Endothelial cell of umbilical vein (primary cell): ENCODE results near the gene UGT2B7. TPM values are rescaled to one million over a fixed set of nuclear protein-coding genes. Genes with fewer than 3 reads are reported as not detected.
A peak's percentile ranks its signal among the peaks of the same experiment; 100 is the strongest.

Experiments used
- Bru-seq: library from RNA; stranded (reverse); fragments of 400-500 nt; gene quantifications from one replicate; lab custom pipeline; 2021; lab: Mats Ljungman, UMichigan
- BruChase-seq, 2 experiments: library from RNA; stranded (reverse); fragments of 400-500 nt; gene quantifications; one replicate each; lab custom pipeline; 2021; lab: Mats Ljungman, UMichigan
- BruUV-seq: library from RNA; stranded (reverse); fragments of 400-500 nt; replicated peaks from 2 replicates; lab custom pipeline; 2021; lab: Mats Ljungman, UMichigan
- CTCF ChIA-PET: fragments of 300-600, 350-600 bp; sonication (Branson Sonifier 250); formaldehyde crosslinking; loops from one replicate; lab custom pipeline; 2021; ENCODE audit warnings: antibody characterized with exemption, inconsistent platforms; lab: Charles Lee
- POLR2A ChIA-PET: fragments of 300-600, 350-600 bp; sonication (Branson Sonifier 250); formaldehyde crosslinking; loops from one replicate; lab custom pipeline; 2021; ENCODE audit warnings: antibody characterized with exemption, inconsistent platforms; lab: Charles Lee
- DNase-seq: peaks from one replicate; pipeline ENCODE4 v3.0.0-alpha.2; 2011; ENCODE audit warnings: low read depth, low spot score
- FAIRE-seq: peaks from 2 replicates; lab custom pipeline; 2011; peaks lifted over from hg19 to GRCh38; lab: Jason Lieb, UNC
- H2AFZ ChIP-seq: 2 replicates; pipeline ENCODE4 v1.6.0; 2012; ENCODE audit warnings: low read depth, low read length, control low read depth, inconsistent platforms
- H3K27ac ChIP-seq: 2 replicates; pipeline ENCODE4 v1.5.1; 2011; ENCODE audit warnings: low read depth, mild to moderate bottlenecking, control low read depth, low read length, moderate library complexity; ENCODE audit not compliant: insufficient read depth
- H3K27me3 ChIP-seq, 2 experiments: 2 replicates each; pipeline versions ENCODE4 v1.6.0 to v1.6.1; 2011; ENCODE audit warnings: low read length in 2 of 2, mixed read lengths in 1 of 2; ENCODE audit not compliant: control insufficient read depth in 2 of 2, insufficient read depth in 2 of 2
- H3K36me3 ChIP-seq, 2 experiments: 2 replicates in 1 of 2; 3 replicates in 1 of 2; pipeline ENCODE4 v1.5.1; 2011; ENCODE audit warnings: low read length in 2 of 2, mild to moderate bottlenecking in 1 of 2, moderate library complexity in 1 of 2; ENCODE audit not compliant: control insufficient read depth in 2 of 2, insufficient read depth in 2 of 2; ENCODE audit errors: extremely low read depth in 1 of 2
- H3K4me1 ChIP-seq: 3 replicates; pipeline ENCODE4 v1.5.1; 2011; ENCODE audit warnings: mild to moderate bottlenecking, low read length; ENCODE audit not compliant: control insufficient read depth, insufficient read depth; ENCODE audit errors: extremely low read depth
- H3K4me2 ChIP-seq: 2 replicates; pipeline ENCODE4 v1.6.1; 2011; ENCODE audit warnings: low read length, control low read depth, mixed read lengths; ENCODE audit not compliant: insufficient read depth
- H3K4me3 ChIP-seq, 3 experiments: fragments of 200-600 bp in 1 of 3; sonication (generic), shearing (Covaris generic) in 1 of 3; replicated peaks in 1 of 3; 2 replicates each; pipeline ENCODE4 v1.5.1; 2011 to 2016; ENCODE audit warnings: control low read depth in 3 of 3, low read length in 3 of 3, mild to moderate bottlenecking in 2 of 3, inconsistent platforms in 1 of 3, low read depth in 1 of 3, moderate library complexity in 1 of 3; ENCODE audit not compliant: insufficient read depth in 1 of 3
- H3K79me2 ChIP-seq: 2 replicates; pipeline ENCODE4 v1.6.0; 2012; ENCODE audit warnings: low read length, inconsistent platforms; ENCODE audit not compliant: control insufficient read depth, insufficient read depth
- H3K9ac ChIP-seq: replicated peaks from 2 replicates; pipeline ENCODE3; 2011; ENCODE audit warnings: low read length, control low read depth; ENCODE audit not compliant: insufficient read depth; ENCODE audit errors: extremely low read depth
- H3K9me1 ChIP-seq: replicated peaks from 3 replicates; pipeline ENCODE4 v1.6.0; 2011; ENCODE audit warnings: mild to moderate bottlenecking, low read length; ENCODE audit not compliant: control insufficient read depth, insufficient read depth; ENCODE audit errors: extremely low read depth
- H3K9me3 ChIP-seq: replicated peaks from 2 replicates; pipeline ENCODE4 v1.5.1; 2012; ENCODE audit warnings: low read length, inconsistent platforms; ENCODE audit not compliant: control insufficient read depth, insufficient read depth
- H4K20me1 ChIP-seq: replicated peaks from 2 replicates; pipeline ENCODE3; 2011; ENCODE audit warnings: mild to moderate bottlenecking, low read length; ENCODE audit not compliant: control insufficient read depth, insufficient read depth; ENCODE audit errors: extremely low read depth
- EZH2 ChIP-seq: IDR thresholded peaks from 2 replicates; pipeline ENCODE4 v1.6.1; 2012; ENCODE audit warnings: borderline replicate concordance, low read depth, mild to moderate bottlenecking, moderate library complexity, low read length, inconsistent platforms; ENCODE audit not compliant: severe bottlenecking
- FOS ChIP-seq: IDR thresholded peaks from 2 replicates; pipeline ENCODE4 v1.6.1; 2011; ENCODE audit warnings: mild to moderate bottlenecking, low read length, moderate library complexity, borderline replicate concordance; ENCODE audit not compliant: insufficient read depth
- GATA2 ChIP-seq: IDR thresholded peaks from 2 replicates; pipeline ENCODE4 v1.7.0; 2011; ENCODE audit warnings: low read depth, mild to moderate bottlenecking, moderate library complexity, mixed read lengths, low read length; ENCODE audit not compliant: insufficient read length, insufficient read depth
- JUN ChIP-seq: IDR thresholded peaks from 2 replicates; pipeline ENCODE4 v1.6.1; 2011; ENCODE audit warnings: borderline replicate concordance, low read depth; ENCODE audit not compliant: insufficient read length, insufficient read depth
- MYC ChIP-seq: IDR thresholded peaks from one replicate; pipeline ENCODE4 v1.6.1; 2011; ENCODE audit warnings: mild to moderate bottlenecking, low read depth, low read length
- POLR2A ChIP-seq: IDR thresholded peaks from 2 replicates; pipeline ENCODE4 v1.6.1; 2012; ENCODE audit warnings: low read depth, mild to moderate bottlenecking, control low read depth, low read length
- POLR2AphosphoS5 ChIP-seq: IDR thresholded peaks from 2 replicates; pipeline ENCODE4 v1.6.1; 2012; ENCODE audit warnings: low read depth, mild to moderate bottlenecking, control low read depth, low read length, moderate library complexity; ENCODE audit not compliant: insufficient read depth
- dilution Hi-C: fragments of 300-500 bp; cut with MboI; formaldehyde crosslinking; loops from one replicate; pipeline ENCODE4 v1.15.0; 2019; ENCODE audit warnings: low sequenced_read_pairs; ENCODE audit not compliant: extremely low pct_ligation_motif_present
- intact Hi-C: fragments of 100-400 bp; cut with micrococcal nuclease; formaldehyde crosslinking; loops from one replicate; pipeline ENCODE4 v1.10.0; 2022
- long read RNA-seq: library from polyadenylated mRNA; stranded (forward); transcript quantifications from one replicate; pipeline ENCODE4 v2.0.0, GENCODE V29; 2021
- polyA minus RNA-seq, 3 experiments: library from RNA; depleted of rRNA, polyadenylated mRNA; stranded (reverse); fragments of >200 nt; gene quantifications; 1 replicate in 1 of 3; 2 replicates in 2 of 3; pipeline ENCODE4 v1.2.3, GENCODE V29; 2011
- polyA plus RNA-seq, 4 experiments: library from polyadenylated mRNA; depleted of rRNA in 3 of 4; stranded (reverse) in 3 of 4; unstranded in 1 of 4; fragments of >200 nt; gene quantifications; 2 replicates each; pipeline versions ENCODE4 v1.2.1 to v1.2.3, GENCODE V29; 2011 to 2012; ENCODE audit warnings: missing spikeins in 1 of 4
- total RNA-seq: library from RNA; stranded (reverse); gene quantifications from 2 replicates; pipeline ENCODE4 v1.2.3, GENCODE V29; 2021
- TF ChIP-seq, protein P1 (sequence below), 2 donors: IDR thresholded peaks; 1 replicate in 1 of 2; 2 replicates in 1 of 2; pipeline ENCODE4 v1.5.1; 2011; ENCODE audit warnings: low read length in 2 of 2, mild to moderate bottlenecking in 2 of 2, moderate library complexity in 2 of 2, control low read depth in 1 of 2, inconsistent platforms in 1 of 2, low read depth in 1 of 2; ENCODE audit not compliant: insufficient read depth in 1 of 2; ENCODE audit errors: extremely low read depth in 1 of 2
- TF ChIP-seq, protein P2 (sequence below): IDR thresholded peaks from 2 replicates; pipeline ENCODE4 v1.6.1; 2011; ENCODE audit not compliant: insufficient read depth, insufficient read length

Gene UGT2B7
- not detected in 2 replicates for total RNA-seq
- polyA plus RNA-seq: not detected in 2 replicates
- not detected in 2 replicates for polyA plus RNA-seq (2011; cell fraction: cytosol; rRNA removed)
- not detected in 2 replicates for polyA plus RNA-seq (2011; cell fraction: nucleus; rRNA removed)
- polyA plus RNA-seq (2012): not detected in 2 replicates
- polyA minus RNA-seq: not detected in 2 replicates
- not detected for polyA minus RNA-seq (2011; cell fraction: cytosol; rRNA and poly(A)+ RNA removed)
- not detected in 2 replicates for polyA minus RNA-seq (2011; cell fraction: nucleus; rRNA and poly(A)+ RNA removed)
- not detected for Bru-seq, nascent RNA
- not detected for BruChase-seq, experiment 1, labeled RNA remaining after a 6-hour chase
- not detected for BruChase-seq, experiment 2, labeled RNA remaining after a 2-hour chase
- long read RNA-seq: 0 reads

DNA sequence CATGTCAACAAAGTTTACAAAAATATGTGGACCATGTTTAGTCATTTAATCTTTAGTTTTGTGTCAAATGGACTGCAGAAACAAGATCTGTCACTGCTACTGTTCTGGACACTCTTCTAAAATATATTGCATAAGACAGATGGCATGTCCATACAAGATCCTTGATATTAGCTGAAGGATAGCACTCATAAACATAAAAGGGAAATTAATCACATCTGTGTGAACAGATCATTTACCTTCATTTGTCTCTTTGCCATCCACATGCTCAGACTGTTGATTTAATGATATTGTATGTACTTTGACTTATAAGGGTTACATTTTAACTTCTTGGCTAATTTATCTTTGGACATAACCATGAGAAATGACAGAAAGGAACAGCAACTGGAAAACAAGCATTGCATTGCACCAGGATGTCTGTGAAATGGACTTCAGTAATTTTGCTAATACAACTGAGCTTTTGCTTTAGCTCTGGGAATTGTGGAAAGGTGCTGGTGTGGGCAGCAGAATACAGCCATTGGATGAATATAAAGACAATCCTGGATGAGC lies at the start of gene UGT2B7:
Gene UGT2B7, plus strand, starts transcription at position 364 of the 546 bp plus-strand sequence. Its CDS starts 47 bp downstream, at position 411.
- peak; percentile 37 for DNase-seq

More for the DNA sequence above, at the start of gene UGT2B7:
- Histone ChIP-seq H3K4me1 (peaks cover 13% of the 10 kb centered on the region), H3K79me2 (no peaks in the 10 kb centered on the region), H3K27ac (peak within 1 kb of the TSS; percentile 41), H2AFZ (peak within 1 kb of the TSS; percentile 16), H3K4me3 (no peak within 1 kb of the TSS), H4K20me1 (no peaks in the 10 kb centered on the region), H3K9ac (no peak within 1 kb of the TSS), H3K36me3 (no peaks in the 10 kb centered on the region), H3K4me2 (peak within 1 kb of the TSS; percentile 51), H3K9me1 (no peaks in the 10 kb centered on the region), H3K27me3 (no peaks in the 10 kb centered on the region), H3K9me3 (no peaks in the 10 kb centered on the region)
- dilution Hi-C loops: no loop called here
- no peak for FAIRE-seq
- TF ChIP-seq EZH2: no peak
- TF ChIP-seq, protein P1, sequence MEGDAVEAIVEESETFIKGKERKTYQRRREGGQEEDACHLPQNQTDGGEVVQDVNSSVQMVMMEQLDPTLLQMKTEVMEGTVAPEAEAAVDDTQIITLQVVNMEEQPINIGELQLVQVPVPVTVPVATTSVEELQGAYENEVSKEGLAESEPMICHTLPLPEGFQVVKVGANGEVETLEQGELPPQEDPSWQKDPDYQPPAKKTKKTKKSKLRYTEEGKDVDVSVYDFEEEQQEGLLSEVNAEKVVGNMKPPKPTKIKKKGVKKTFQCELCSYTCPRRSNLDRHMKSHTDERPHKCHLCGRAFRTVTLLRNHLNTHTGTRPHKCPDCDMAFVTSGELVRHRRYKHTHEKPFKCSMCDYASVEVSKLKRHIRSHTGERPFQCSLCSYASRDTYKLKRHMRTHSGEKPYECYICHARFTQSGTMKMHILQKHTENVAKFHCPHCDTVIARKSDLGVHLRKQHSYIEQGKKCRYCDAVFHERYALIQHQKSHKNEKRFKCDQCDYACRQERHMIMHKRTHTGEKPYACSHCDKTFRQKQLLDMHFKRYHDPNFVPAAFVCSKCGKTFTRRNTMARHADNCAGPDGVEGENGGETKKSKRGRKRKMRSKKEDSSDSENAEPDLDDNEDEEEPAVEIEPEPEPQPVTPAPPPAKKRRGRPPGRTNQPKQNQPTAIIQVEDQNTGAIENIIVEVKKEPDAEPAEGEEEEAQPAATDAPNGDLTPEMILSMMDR (IDR thresholded peaks at IDR 0.05; ENCODE audit: extremely low read depth in 1 of 2, insufficient read depth in 1 of 2, low read depth in 1 of 2, low read length in 2 of 2): no peak
- no peak for TF ChIP-seq MYC
- TF ChIP-seq JUN: no peak
- no peak for TF ChIP-seq FOS
- no peak for TF ChIP-seq POLR2AphosphoS5
- no peak for TF ChIP-seq GATA2
- TF ChIP-seq, protein P2, sequence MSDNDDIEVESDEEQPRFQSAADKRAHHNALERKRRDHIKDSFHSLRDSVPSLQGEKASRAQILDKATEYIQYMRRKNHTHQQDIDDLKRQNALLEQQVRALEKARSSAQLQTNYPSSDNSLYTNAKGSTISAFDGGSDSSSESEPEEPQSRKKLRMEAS: no peak
- no peak for TF ChIP-seq POLR2A
- ChIA-PET CTCF (interaction anchor here (1.6 to 3.8 kb wide), 2 partner anchors 17 to 35 kb away, joined by 6 to 15 read pairs; no protein-coding TSS in a partner anchor), POLR2A (no interaction called here)
- no TSS peak for BruUV-seq
- intact Hi-C loops: no loop called here
